Measurements from ENCODE around the gene IL23R. TPM values are rescaled to one million over a fixed set of nuclear protein-coding genes. Genes with fewer than 3 reads are reported as not detected.

IL23R gene
- total and polyA plus RNA-seq, 4 donors, result 0.08 to 0.09 TPM; not detected in 2

GRCh38 chr1:67159233-67159632, 7.0 kb upstream of the IL23R start:
- H3K4me1 ChIP-seq (ENCODE audit: control insufficient read depth in 4 of 4, insufficient read depth in 4 of 4, low read length in 3 of 4), result no peaks in the 10 kb centered on the region
- H3K27me3 ChIP-seq (ENCODE audit: control insufficient read depth in 4 of 4, insufficient read depth in 4 of 4, low read length in 3 of 4), result no peaks in the 10 kb centered on the region
- H3K4me3 ChIP-seq (ENCODE audit: low read depth in 1 of 3, low read length in 3 of 3), result no peak overlapping the region
- DNase-seq (ENCODE audit: low spot score), result no peak
- H3K27ac ChIP-seq (ENCODE audit: low read depth in 1 of 2, low read length in 2 of 2), result no peak overlapping the region
- no peak overlapping the region for H3K9ac ChIP-seq (ENCODE audit: low read depth in 1 of 2, low read length in 2 of 2)
- H3K36me3 ChIP-seq (ENCODE audit: control insufficient read depth in 4 of 4, insufficient read depth in 3 of 4, low read depth in 1 of 4, low read length in 3 of 4), result no peaks in the 10 kb centered on the region
- TF ChIP-seq RXRA (IDR thresholded peaks at IDR 0.05) (no peak), ZBTB33 (IDR thresholded peaks at IDR 0.05) (no peak), JUND (IDR thresholded peaks at IDR 0.05) (no peak), GABPA (IDR thresholded peaks at IDR 0.05 in 1 of 2, conservative IDR thresholded peaks at IDR 0.05 in 1 of 2) (no peak), EGR1 (IDR thresholded peaks at IDR 0.05; ENCODE audit: low read depth in 2 of 2) (no peak), FOXA2 (IDR thresholded peaks at IDR 0.05) (no peak), NR2F2 (IDR thresholded peaks at IDR 0.05) (no peak), ATF3 (IDR thresholded peaks at IDR 0.05) (no peak), YY1 (IDR thresholded peaks at IDR 0.05) (no peak), MAX (IDR thresholded peaks at IDR 0.05) (no peak), RAD21 (IDR thresholded peaks at IDR 0.05) (no peak), TAF1 (conservative IDR thresholded peaks at IDR 0.05) (no peak), HNF4G (IDR thresholded peaks at IDR 0.05) (no peak), SP1 (IDR thresholded peaks at IDR 0.05) (no peak), REST (IDR thresholded peaks at IDR 0.05) (no peak), CTCF (IDR thresholded peaks at IDR 0.05; ENCODE audit: low read depth, low read length, missing input control) (no peak), HNF4A (conservative IDR thresholded peaks at IDR 0.05) (no peak), FOXA1 (IDR thresholded peaks at IDR 0.05) (no peak)
- no peaks in the 10 kb centered on the region for H3K9me3 ChIP-seq (ENCODE audit: control insufficient read depth in 4 of 4, low read length in 3 of 4)
- WGBS, result 83% methylated on average over 2 of the region's 2 CpGs

Data from liver (tissue), 9 donors.